Amygdala (tissue), 56 donors: ENCODE measurements around the gene SH3GL1.

Source experiments
- DNase-seq, 56 donors: peaks; one replicate each; lab custom pipeline; 2025; lab: John Stamatoyannopoulos, UW

Gene SH3GL1

GRCh38 chr19:4402171-4403004, 2.0 kb upstream of the SH3GL1 start, which contains the start of gene CHAF1A:
CHAF1A (plus strand) TSS chr19:4402640; CDS start chr19:4402763, 123 bp downstream.
- peak; percentile 68 to 100 (median 99) for DNase-seq

- no peak for DNase-seq
Measured at GRCh38 chr19:4401769-4402170, 1.4 kb upstream of the SH3GL1 start.

- peak in 1 of 56 donors; percentile 29 for DNase-seq
Measured at GRCh38 chr19:4399812-4400134, 574 bp downstream of the SH3GL1 start.

GRCh38 chr19:4396949-4397783, 3.2 kb downstream of the SH3GL1 start:
- DNase-seq, result no peak

GRCh38 chr19:4393947-4394590, 6.3 kb downstream of the SH3GL1 start:
- DNase-seq, result peak in 2 of 56 donors; percentile 14 to 20

GRCh38 chr19:4391701-4392483, 8.5 kb downstream of the SH3GL1 start:
- DNase-seq, result no peak

- no peak for DNase-seq
Measured at GRCh38 chr19:4391306-4391693, 9.0 kb downstream of the SH3GL1 start.

GRCh38 chr19:4390567-4391305, 9.6 kb downstream of the SH3GL1 start:
- no peak for DNase-seq

- DNase-seq, result peak in 3 of 56 donors; percentile 17 to 42 (median 18)
Measured at GRCh38 chr19:4390017-4390566, 10.3 kb downstream of the SH3GL1 start.

GRCh38 chr19:4389511-4390016, 10.8 kb downstream of the SH3GL1 start:
- DNase-seq, result no peak

- DNase-seq, result no peak
Measured at GRCh38 chr19:4389064-4389375, 11.3 kb downstream of the SH3GL1 start.

GRCh38 chr19:4388337-4389063, 11.8 kb downstream of the SH3GL1 start:
- peak in 7 of 56 donors; percentile 12 to 43 (median 16) for DNase-seq

GRCh38 chr19:4386041-4386782, 14.1 kb downstream of the SH3GL1 start:
- peak in 34 of 56 donors; percentile 21 to 76 (median 44) for DNase-seq

- DNase-seq, result no peak
Measured at GRCh38 chr19:4385291-4386040, 14.9 kb downstream of the SH3GL1 start.

GRCh38 chr19:4380254-4380727, 20.1 kb downstream of the SH3GL1 start:
- no peak for DNase-seq

- DNase-seq, result no peak
Measured at GRCh38 chr19:4379383-4380253, 20.7 kb downstream of the SH3GL1 start.
